Hepatocyte (in vitro differentiated cells): ENCODE results near the gene STX11. TPM values are rescaled to one million over a fixed set of nuclear protein-coding genes. Genes with fewer than 3 reads are reported as not detected.

Source experiments
- DNase-seq: peaks from one replicate; pipeline ENCODE4 v3.0.0-alpha.2; 2016; ENCODE audit warnings: low spot score
- H2AFZ ChIP-seq: fragments of 200-600 bp; sonication (generic); 2 replicates; pipeline ENCODE4 v1.6.0; 2016; ENCODE audit warnings: antibody characterized with exemption, mild to moderate bottlenecking
- H3K27ac ChIP-seq: fragments of 200-600 bp; sonication (generic); 2 replicates; pipeline ENCODE4 v1.5.1; 2016; ENCODE audit warnings: mild to moderate bottlenecking
- H3K27me3 ChIP-seq: fragments of 200-600 bp; sonication (generic); 2 replicates; pipeline ENCODE4 v1.6.1; 2016
- H3K36me3 ChIP-seq: fragments of 200-600 bp; sonication (generic); replicated peaks from 2 replicates; pipeline ENCODE4 v1.5.1; 2016; ENCODE audit warnings: low read depth; ENCODE audit not compliant: insufficient read depth
- H3K4me1 ChIP-seq: fragments of 200-600 bp; sonication (generic); 2 replicates; pipeline ENCODE4 v1.5.1; 2016; ENCODE audit warnings: mild to moderate bottlenecking, moderate library complexity; ENCODE audit not compliant: insufficient read depth
- H3K4me2 ChIP-seq: fragments of 200-600 bp; sonication (generic); 2 replicates; pipeline ENCODE4 v1.6.0; 2016
- H3K4me3 ChIP-seq: fragments of 200-600 bp; sonication (generic); 2 replicates; pipeline ENCODE4 v1.5.1; 2016; ENCODE audit warnings: mild to moderate bottlenecking
- H3K79me2 ChIP-seq: fragments of 200-600 bp; sonication (generic); 2 replicates; pipeline ENCODE4 v1.6.0; 2017; ENCODE audit warnings: mild to moderate bottlenecking
- H3K9me2 ChIP-seq: fragments of 200-600 bp; sonication (generic); replicated peaks from 2 replicates; pipeline ENCODE4 v1.6.0; 2017; ENCODE audit warnings: mild to moderate bottlenecking; ENCODE audit not compliant: insufficient read depth
- H3K9me3 ChIP-seq: fragments of 200-600 bp; sonication (generic); 2 replicates; pipeline ENCODE4 v1.5.1; 2016; ENCODE audit warnings: low read depth, mild to moderate bottlenecking
- H4K20me1 ChIP-seq: fragments of 200-600 bp; sonication (generic); 2 replicates; pipeline ENCODE4 v1.6.0; 2016; ENCODE audit warnings: mild to moderate bottlenecking; ENCODE audit not compliant: insufficient read depth, poor library complexity, severe bottlenecking
- EZH2 ChIP-seq: fragments of 200-600 bp; sonication (generic); IDR thresholded peaks from 2 replicates; pipeline ENCODE4 v1.6.1; 2016; ENCODE audit warnings: antibody characterized with exemption, mild to moderate bottlenecking, borderline replicate concordance
- EZH2phosphoT487 ChIP-seq: fragments of 200-600 bp; sonication (generic); IDR thresholded peaks from one replicate; pipeline ENCODE4 v1.6.1; 2018; ENCODE audit warnings: antibody characterized with exemption, mild to moderate bottlenecking, low read depth, moderate library complexity; ENCODE audit not compliant: unreplicated experiment, severe bottlenecking
- WGBS: methylation state at CpG from one replicate; pipeline ENCODE4 v1.1.6; 2016; ENCODE audit warnings: low lambda C conversion rate; ENCODE audit errors: missing lambda C conversion rate; 5-methylcytosine and 5-hydroxymethylcytosine counted together
- polyA plus RNA-seq: library from polyadenylated mRNA; unstranded; fragments of >200 nt; fragmentation: Nextera tagmentation; extraction: Ambion mirVana; gene quantifications from 2 replicates; pipeline ENCODE4 v1.2.1, GENCODE V29; 2016
- total RNA-seq: library from RNA; depleted of rRNA; stranded (reverse); fragments of >200 nt; gene quantifications from 2 replicates; pipeline ENCODE4 v1.2.3, GENCODE V29; 2014
- TF ChIP-seq, protein P1 (sequence below): fragments of 200-600 bp; sonication (generic); IDR thresholded peaks from 2 replicates; pipeline ENCODE4 v1.5.1; 2016; ENCODE audit warnings: antibody characterized with exemption, mild to moderate bottlenecking; ENCODE audit not compliant: poor library complexity

Gene STX11
- total and polyA plus RNA-seq, 2 experiments from 2014 or later, result 0.27 to 0.48 TPM

DNA sequence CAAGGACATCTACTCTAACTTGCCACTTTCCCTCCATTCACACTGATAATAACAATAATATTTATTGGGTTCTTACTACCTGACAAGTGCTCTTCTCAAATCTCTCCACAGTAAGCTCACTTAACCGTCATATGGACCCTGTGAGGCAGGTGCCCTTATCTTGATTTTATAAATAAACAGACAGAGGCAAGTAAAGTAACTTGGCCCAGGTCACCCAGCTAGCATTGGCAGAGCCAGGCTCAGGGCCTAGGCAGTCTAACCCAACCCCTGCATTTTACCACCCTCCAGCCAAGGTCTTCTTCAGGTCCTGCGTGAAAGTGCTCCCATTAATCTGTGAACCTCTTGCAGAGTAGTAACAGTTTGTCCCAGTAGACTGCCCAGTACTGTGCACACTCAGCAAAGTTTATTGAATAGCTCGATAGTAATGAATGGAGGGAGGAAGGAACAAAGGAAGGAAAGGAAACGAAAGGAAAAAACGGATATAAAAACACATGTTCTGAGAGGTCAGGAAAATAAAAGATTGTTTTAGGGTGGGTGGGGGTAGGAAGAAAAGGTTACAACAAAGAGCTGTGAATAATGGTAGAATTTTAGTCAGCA is 17.0 kb upstream of the STX11 start:
- no peaks in the 10 kb centered on the region for H3K79me2 ChIP-seq
- no peaks in the 10 kb centered on the region for H3K9me3 ChIP-seq
- no peak for DNase-seq
- H3K27ac ChIP-seq, result no peak overlapping the region
- no peaks in the 10 kb centered on the region for H3K9me2 ChIP-seq
- H3K4me2 ChIP-seq, result no peak overlapping the region
- H3K4me3 ChIP-seq, result no peak overlapping the region
- H3K36me3 ChIP-seq, result no peaks in the 10 kb centered on the region
- H3K4me1 ChIP-seq, result no peaks in the 10 kb centered on the region
- no peak for TF ChIP-seq EZH2phosphoT487
- TF ChIP-seq, protein P1, sequence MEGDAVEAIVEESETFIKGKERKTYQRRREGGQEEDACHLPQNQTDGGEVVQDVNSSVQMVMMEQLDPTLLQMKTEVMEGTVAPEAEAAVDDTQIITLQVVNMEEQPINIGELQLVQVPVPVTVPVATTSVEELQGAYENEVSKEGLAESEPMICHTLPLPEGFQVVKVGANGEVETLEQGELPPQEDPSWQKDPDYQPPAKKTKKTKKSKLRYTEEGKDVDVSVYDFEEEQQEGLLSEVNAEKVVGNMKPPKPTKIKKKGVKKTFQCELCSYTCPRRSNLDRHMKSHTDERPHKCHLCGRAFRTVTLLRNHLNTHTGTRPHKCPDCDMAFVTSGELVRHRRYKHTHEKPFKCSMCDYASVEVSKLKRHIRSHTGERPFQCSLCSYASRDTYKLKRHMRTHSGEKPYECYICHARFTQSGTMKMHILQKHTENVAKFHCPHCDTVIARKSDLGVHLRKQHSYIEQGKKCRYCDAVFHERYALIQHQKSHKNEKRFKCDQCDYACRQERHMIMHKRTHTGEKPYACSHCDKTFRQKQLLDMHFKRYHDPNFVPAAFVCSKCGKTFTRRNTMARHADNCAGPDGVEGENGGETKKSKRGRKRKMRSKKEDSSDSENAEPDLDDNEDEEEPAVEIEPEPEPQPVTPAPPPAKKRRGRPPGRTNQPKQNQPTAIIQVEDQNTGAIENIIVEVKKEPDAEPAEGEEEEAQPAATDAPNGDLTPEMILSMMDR, result no peak
- no peak for TF ChIP-seq EZH2
- no peaks in the 10 kb centered on the region for H3K27me3 ChIP-seq
- no peak overlapping the region for H2AFZ ChIP-seq
- WGBS, result 87% methylated on average over 5 of the region's 5 CpGs
- no peaks in the 10 kb centered on the region for H4K20me1 ChIP-seq

DNA sequence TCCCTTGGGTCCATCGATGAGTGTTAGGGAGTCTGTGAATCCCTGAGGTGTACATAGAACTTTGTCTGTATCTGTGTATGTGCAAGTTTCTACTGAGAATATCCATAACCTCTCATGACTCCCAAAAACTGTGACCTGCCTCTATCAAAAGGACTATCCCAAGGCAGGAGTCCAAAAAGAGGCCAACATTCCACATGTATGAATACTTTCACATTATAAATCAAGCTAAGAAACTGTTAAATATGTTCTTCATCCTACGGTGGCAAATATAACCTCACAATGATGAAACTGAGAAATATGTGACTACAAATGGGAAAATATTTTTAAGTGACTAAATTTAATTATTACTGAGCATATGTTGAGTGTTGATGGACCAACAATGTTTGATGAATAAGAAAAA is 16.1 kb upstream of the STX11 start:
- DNase-seq, result no peak
- Histone ChIP-seq H3K79me2 (no peaks in the 10 kb centered on the region), H3K27ac (no peak overlapping the region), H3K4me3 (no peak overlapping the region), H3K9me2 (no peaks in the 10 kb centered on the region), H2AFZ (no peak overlapping the region), H3K27me3 (no peaks in the 10 kb centered on the region), H3K9me3 (no peaks in the 10 kb centered on the region), H3K36me3 (no peaks in the 10 kb centered on the region), H3K4me2 (no peak overlapping the region), H4K20me1 (no peaks in the 10 kb centered on the region), H3K4me1 (no peaks in the 10 kb centered on the region)
- 97% methylated on average over 2 of the region's 2 CpGs for WGBS
- no peak for TF ChIP-seq EZH2phosphoT487
- no peak for TF ChIP-seq EZH2
- TF ChIP-seq, protein P1, result no peak

DNA sequence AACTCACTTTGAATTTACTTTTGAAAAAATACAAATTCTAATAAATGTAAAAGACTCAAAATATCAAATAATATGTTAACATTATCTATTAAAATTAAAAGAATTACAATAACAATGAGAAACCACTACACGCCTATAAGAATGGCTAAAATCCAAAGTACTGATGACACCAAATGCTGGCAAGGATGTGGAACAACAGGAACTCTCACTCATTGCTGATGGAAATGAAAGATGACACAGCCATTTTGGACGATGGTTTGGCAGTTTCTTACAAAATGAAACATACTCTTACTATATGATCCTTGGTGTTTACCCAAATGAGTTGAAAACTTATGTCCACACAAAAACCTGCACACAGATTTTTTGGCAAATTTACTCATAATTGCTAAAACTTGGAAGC is 15.6 kb upstream of the STX11 start:
- no peak overlapping the region for H3K4me2 ChIP-seq
- H3K27me3 ChIP-seq, result no peaks in the 10 kb centered on the region
- H3K4me1 ChIP-seq, result no peaks in the 10 kb centered on the region
- H3K4me3 ChIP-seq, result no peak overlapping the region
- no peak overlapping the region for H3K27ac ChIP-seq
- H4K20me1 ChIP-seq, result no peaks in the 10 kb centered on the region
- DNase-seq, result no peak
- no peaks in the 10 kb centered on the region for H3K79me2 ChIP-seq
- no peaks in the 10 kb centered on the region for H3K9me3 ChIP-seq
- TF ChIP-seq, protein P1, result no peak
- TF ChIP-seq EZH2phosphoT487 (no peak), EZH2 (no peak)
- no peak overlapping the region for H2AFZ ChIP-seq
- 86% methylated on average over 2 of the region's 2 CpGs for whole genome bisulfite sequencing
- H3K9me2 ChIP-seq, result no peaks in the 10 kb centered on the region
- H3K36me3 ChIP-seq, result no peaks in the 10 kb centered on the region

DNA sequence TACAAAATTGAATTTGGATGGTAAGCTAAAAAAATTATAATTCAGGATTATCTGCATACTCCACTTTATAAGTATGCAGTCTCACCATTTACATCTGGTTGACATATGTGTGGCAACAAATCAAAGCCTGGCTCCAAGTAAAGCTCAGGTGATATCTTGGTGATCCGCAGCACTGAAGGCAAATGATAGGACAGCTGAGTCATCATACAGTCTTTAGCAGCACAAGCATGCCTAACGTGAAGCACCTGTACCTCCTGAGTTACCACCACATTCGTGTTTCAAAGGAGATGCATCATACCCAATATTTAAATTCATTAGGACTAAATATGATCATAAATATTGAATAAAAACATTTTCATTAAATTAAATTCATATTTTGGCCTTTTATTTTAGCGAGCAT is 11.8 kb upstream of the STX11 start:
- Histone ChIP-seq H3K9me3 (no peaks in the 10 kb centered on the region), H3K4me1 (no peaks in the 10 kb centered on the region), H3K79me2 (no peaks in the 10 kb centered on the region), H3K27ac (no peak overlapping the region), H3K4me2 (no peak overlapping the region), H3K27me3 (no peaks in the 10 kb centered on the region), H2AFZ (no peak overlapping the region), H3K36me3 (no peaks in the 10 kb centered on the region), H4K20me1 (no peaks in the 10 kb centered on the region), H3K9me2 (no peaks in the 10 kb centered on the region), H3K4me3 (no peak overlapping the region)
- no peak for TF ChIP-seq EZH2phosphoT487
- no peak for TF ChIP-seq EZH2
- TF ChIP-seq, protein P1, result no peak
- no peak for DNase-seq
- WGBS, result 81% methylated on average over 4 of the region's 4 CpGs
